ENCODE results near the gene LZIC. TPM values are rescaled to one million over a fixed set of nuclear protein-coding genes. Genes with fewer than 3 reads are reported as not detected.

Gene LZIC
- total and polyA plus RNA-seq, 2 of the 8 experiments (the other 6 are each of a cell fraction or from before 2014, with no cell fraction given), result 4.8 to 20.3 TPM

DNA sequence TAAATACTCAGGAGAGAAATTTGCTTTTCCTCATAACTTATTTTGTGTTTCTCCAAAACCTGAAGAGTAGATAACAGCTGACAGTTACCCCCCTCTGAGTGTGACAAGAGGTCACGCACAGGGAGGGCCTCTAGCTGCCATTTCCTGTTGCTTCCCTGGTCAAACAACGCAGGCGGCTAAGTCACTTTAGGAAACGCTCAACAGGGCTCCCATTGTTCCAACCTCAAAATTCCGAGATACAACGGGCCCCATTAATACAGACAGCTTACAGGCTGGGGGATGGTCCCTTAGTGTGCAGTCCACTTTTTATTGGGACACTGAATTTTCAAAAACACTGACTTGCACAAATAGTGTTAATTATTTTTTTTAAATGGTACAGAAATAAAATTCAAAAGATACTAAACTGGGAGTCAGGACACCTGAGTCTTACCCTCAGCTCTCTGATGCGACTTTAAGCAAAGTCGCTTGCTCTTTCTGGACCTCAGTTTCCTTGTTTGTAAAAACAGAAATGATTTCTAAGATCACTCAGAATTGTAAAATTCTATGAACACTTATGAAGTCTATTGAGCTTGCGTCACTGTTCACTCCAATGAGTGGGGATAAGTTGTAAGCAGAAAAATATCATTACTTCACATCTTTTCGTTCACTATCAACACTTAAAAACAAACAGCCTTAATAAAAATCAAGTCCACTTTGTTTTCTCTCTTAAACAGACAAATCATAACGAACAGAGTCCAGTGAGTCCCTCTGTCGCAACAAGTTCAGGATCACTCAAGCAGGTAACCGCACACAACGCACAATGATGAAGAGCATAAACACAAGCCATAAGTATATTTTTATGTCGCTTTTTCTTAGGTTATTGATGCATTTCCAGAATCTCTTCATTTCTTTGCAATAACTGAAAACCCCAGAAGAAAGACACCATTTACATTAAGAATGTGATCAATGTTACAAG is 13.5 kb downstream of the LZIC start (continued):
- TF ChIP-seq, protein P1, sequence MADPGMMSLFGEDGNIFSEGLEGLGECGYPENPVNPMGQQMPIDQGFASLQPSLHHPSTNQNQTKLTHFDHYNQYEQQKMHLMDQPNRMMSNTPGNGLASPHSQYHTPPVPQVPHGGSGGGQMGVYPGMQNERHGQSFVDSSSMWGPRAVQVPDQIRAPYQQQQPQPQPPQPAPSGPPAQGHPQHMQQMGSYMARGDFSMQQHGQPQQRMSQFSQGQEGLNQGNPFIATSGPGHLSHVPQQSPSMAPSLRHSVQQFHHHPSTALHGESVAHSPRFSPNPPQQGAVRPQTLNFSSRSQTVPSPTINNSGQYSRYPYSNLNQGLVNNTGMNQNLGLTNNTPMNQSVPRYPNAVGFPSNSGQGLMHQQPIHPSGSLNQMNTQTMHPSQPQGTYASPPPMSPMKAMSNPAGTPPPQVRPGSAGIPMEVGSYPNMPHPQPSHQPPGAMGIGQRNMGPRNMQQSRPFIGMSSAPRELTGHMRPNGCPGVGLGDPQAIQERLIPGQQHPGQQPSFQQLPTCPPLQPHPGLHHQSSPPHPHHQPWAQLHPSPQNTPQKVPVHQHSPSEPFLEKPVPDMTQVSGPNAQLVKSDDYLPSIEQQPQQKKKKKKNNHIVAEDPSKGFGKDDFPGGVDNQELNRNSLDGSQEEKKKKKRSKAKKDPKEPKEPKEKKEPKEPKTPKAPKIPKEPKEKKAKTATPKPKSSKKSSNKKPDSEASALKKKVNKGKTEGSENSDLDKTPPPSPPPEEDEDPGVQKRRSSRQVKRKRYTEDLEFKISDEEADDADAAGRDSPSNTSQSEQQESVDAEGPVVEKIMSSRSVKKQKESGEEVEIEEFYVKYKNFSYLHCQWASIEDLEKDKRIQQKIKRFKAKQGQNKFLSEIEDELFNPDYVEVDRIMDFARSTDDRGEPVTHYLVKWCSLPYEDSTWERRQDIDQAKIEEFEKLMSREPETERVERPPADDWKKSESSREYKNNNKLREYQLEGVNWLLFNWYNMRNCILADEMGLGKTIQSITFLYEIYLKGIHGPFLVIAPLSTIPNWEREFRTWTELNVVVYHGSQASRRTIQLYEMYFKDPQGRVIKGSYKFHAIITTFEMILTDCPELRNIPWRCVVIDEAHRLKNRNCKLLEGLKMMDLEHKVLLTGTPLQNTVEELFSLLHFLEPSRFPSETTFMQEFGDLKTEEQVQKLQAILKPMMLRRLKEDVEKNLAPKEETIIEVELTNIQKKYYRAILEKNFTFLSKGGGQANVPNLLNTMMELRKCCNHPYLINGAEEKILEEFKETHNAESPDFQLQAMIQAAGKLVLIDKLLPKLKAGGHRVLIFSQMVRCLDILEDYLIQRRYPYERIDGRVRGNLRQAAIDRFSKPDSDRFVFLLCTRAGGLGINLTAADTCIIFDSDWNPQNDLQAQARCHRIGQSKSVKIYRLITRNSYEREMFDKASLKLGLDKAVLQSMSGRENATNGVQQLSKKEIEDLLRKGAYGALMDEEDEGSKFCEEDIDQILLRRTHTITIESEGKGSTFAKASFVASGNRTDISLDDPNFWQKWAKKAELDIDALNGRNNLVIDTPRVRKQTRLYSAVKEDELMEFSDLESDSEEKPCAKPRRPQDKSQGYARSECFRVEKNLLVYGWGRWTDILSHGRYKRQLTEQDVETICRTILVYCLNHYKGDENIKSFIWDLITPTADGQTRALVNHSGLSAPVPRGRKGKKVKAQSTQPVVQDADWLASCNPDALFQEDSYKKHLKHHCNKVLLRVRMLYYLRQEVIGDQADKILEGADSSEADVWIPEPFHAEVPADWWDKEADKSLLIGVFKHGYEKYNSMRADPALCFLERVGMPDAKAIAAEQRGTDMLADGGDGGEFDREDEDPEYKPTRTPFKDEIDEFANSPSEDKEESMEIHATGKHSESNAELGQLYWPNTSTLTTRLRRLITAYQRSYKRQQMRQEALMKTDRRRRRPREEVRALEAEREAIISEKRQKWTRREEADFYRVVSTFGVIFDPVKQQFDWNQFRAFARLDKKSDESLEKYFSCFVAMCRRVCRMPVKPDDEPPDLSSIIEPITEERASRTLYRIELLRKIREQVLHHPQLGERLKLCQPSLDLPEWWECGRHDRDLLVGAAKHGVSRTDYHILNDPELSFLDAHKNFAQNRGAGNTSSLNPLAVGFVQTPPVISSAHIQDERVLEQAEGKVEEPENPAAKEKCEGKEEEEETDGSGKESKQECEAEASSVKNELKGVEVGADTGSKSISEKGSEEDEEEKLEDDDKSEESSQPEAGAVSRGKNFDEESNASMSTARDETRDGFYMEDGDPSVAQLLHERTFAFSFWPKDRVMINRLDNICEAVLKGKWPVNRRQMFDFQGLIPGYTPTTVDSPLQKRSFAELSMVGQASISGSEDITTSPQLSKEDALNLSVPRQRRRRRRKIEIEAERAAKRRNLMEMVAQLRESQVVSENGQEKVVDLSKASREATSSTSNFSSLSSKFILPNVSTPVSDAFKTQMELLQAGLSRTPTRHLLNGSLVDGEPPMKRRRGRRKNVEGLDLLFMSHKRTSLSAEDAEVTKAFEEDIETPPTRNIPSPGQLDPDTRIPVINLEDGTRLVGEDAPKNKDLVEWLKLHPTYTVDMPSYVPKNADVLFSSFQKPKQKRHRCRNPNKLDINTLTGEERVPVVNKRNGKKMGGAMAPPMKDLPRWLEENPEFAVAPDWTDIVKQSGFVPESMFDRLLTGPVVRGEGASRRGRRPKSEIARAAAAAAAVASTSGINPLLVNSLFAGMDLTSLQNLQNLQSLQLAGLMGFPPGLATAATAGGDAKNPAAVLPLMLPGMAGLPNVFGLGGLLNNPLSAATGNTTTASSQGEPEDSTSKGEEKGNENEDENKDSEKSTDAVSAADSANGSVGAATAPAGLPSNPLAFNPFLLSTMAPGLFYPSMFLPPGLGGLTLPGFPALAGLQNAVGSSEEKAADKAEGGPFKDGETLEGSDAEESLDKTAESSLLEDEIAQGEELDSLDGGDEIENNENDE (IDR thresholded peaks at IDR 0.05; ENCODE audit: insufficient replicate concordance, low read length), result peak; percentile 55
- TF ChIP-seq TBP (IDR thresholded peaks at IDR 0.05; ENCODE audit: low read depth, low read length) (no peak), MAFK (IDR thresholded peaks at IDR 0.05; ENCODE audit: low read depth, low read length) (0 out of 2 replicates have a peak, but pooled peaks have one; percentile 2), HDAC6 (IDR thresholded peaks at IDR 0.05; ENCODE audit: low read depth, low read length) (no peak), BCL11A (IDR thresholded peaks at IDR 0.05; ENCODE audit: low read depth in 2 of 2, low read length in 2 of 2) (no peak), HDAC2 (IDR thresholded peaks at IDR 0.05; ENCODE audit: borderline replicate concordance in 1 of 2, low read depth in 2 of 2, low read length in 2 of 2) (peak in 1 of 2 experiments; percentile 80; a peak in 1 of 4 replicates)
